ENCODE measurements around the gene COL18A1. TPM values are rescaled to one million over a fixed set of nuclear protein-coding genes. Genes with fewer than 3 reads are reported as not detected.

Gene COL18A1
- total and polyA plus RNA-seq, 2 donors (not counting 1 experiment from before 2014, with no cell fraction given), result 15.6 to 24.7 TPM

GRCh38 chr21:45506241-45506817 is 101.4 kb downstream of the COL18A1 start:
- Histone ChIP-seq H3K27ac (ENCODE audit: low read length in 2 of 2) (no peak overlapping the region), H3K9me3 (ENCODE audit: control extremely low read depth in 1 of 3, control insufficient read depth in 2 of 3, insufficient read depth in 1 of 3, low read length in 2 of 3) (no peaks in the 10 kb centered on the region), H3K4me1 (ENCODE audit: control insufficient read depth in 2 of 2, insufficient read depth in 2 of 2, low read length in 2 of 2) (no peaks in the 10 kb centered on the region), H3K79me2 (ENCODE audit: control insufficient read depth, insufficient read depth, low read length) (no peaks in the 10 kb centered on the region), H3K36me3 (replicated peaks in 1 of 2; ENCODE audit: control extremely low read depth in 1 of 2, control insufficient read depth in 1 of 2, extremely low read depth in 1 of 2, insufficient read depth in 2 of 2, low read length in 1 of 2) (no peaks in the 10 kb centered on the region), H3K4me3 (ENCODE audit: control extremely low read depth in 1 of 5, extremely low read depth in 1 of 5, insufficient read depth in 1 of 5, low read depth in 2 of 5, low read length in 4 of 5) (no peak overlapping the region), H2AFZ (ENCODE audit: insufficient read depth, low read depth, low read length, poor library complexity, severe bottlenecking) (no peak overlapping the region), H3K4me2 (replicated peaks; ENCODE audit: low read depth, low read length, poor library complexity, severe bottlenecking) (no peak overlapping the region), H4K20me1 (ENCODE audit: control insufficient read depth, insufficient read depth, low read length, poor library complexity, severe bottlenecking) (no peaks in the 10 kb centered on the region), H3K9ac (ENCODE audit: low read length) (no peak overlapping the region), H3K27me3 (replicated peaks in 1 of 4; ENCODE audit: control extremely low read depth in 1 of 4, control insufficient read depth in 3 of 4, insufficient read depth in 4 of 4, low read length in 3 of 4) (no peaks in the 10 kb centered on the region)
- TF ChIP-seq CTCF (IDR thresholded peaks at IDR 0.05), result no peak
- no peak for TF ChIP-seq EZH2 (IDR thresholded peaks at IDR 0.05; ENCODE audit: borderline replicate concordance, insufficient read depth, low read depth, low read length, poor library complexity, severe bottlenecking)
- Mint-ChIP-seq H3K4me3 (no peak overlapping the region), H3K27me3 (no peaks in the 10 kb centered on the region), H3K27ac (no peak overlapping the region), H3K4me1 (no peaks in the 10 kb centered on the region), H3K9me3 (ENCODE audit: insufficient read depth) (no peaks in the 10 kb centered on the region)
- WGBS (ENCODE audit: insufficient coverage), result 84% methylated on average over 22 of the region's 22 CpGs
- intact Hi-C loops (cut with micrococcal nuclease), result no loop called here
- ChIA-PET POLR2A (no interaction called here), CTCF (no interaction called here)
- no peak for DNase-seq
- ATAC-seq (ENCODE audit: low read depth), result no peak

- WGBS (ENCODE audit: insufficient coverage), result 86% methylated on average over 11 of the region's 13 CpGs
- H3K4me2 ChIP-seq (replicated peaks; ENCODE audit: low read depth, low read length, poor library complexity, severe bottlenecking), result no peak overlapping the region
- no peak overlapping the region for H3K4me3 Mint-ChIP-seq
- H3K4me3 ChIP-seq (ENCODE audit: control extremely low read depth in 1 of 5, extremely low read depth in 1 of 5, insufficient read depth in 1 of 5, low read depth in 2 of 5, low read length in 4 of 5), result no peak overlapping the region
- no peak overlapping the region for H2AFZ ChIP-seq (ENCODE audit: insufficient read depth, low read depth, low read length, poor library complexity, severe bottlenecking)
- H3K27ac Mint-ChIP-seq, result no peak overlapping the region
- no peaks in the 10 kb centered on the region for H3K27me3 Mint-ChIP-seq
- H3K4me1 ChIP-seq (ENCODE audit: control insufficient read depth in 2 of 2, insufficient read depth in 2 of 2, low read length in 2 of 2), result no peaks in the 10 kb centered on the region
- H3K36me3 ChIP-seq (replicated peaks in 1 of 2; ENCODE audit: control extremely low read depth in 1 of 2, control insufficient read depth in 1 of 2, extremely low read depth in 1 of 2, insufficient read depth in 2 of 2, low read length in 1 of 2), result no peaks in the 10 kb centered on the region
- intact Hi-C loops (cut with micrococcal nuclease), result no loop called here
- TF ChIP-seq EZH2 (IDR thresholded peaks at IDR 0.05; ENCODE audit: borderline replicate concordance, insufficient read depth, low read depth, low read length, poor library complexity, severe bottlenecking) (no peak), CTCF (IDR thresholded peaks at IDR 0.05) (no peak)
- ChIA-PET CTCF (no interaction called here), POLR2A (no interaction called here)
- H3K9me3 ChIP-seq (ENCODE audit: control extremely low read depth in 1 of 3, control insufficient read depth in 2 of 3, insufficient read depth in 1 of 3, low read length in 2 of 3), result no peaks in the 10 kb centered on the region
- H3K27me3 ChIP-seq (replicated peaks in 1 of 4; ENCODE audit: control extremely low read depth in 1 of 4, control insufficient read depth in 3 of 4, insufficient read depth in 4 of 4, low read length in 3 of 4), result no peaks in the 10 kb centered on the region
- H3K9ac ChIP-seq (ENCODE audit: low read length), result no peak overlapping the region
- H4K20me1 ChIP-seq (ENCODE audit: control insufficient read depth, insufficient read depth, low read length, poor library complexity, severe bottlenecking), result no peaks in the 10 kb centered on the region
- H3K9me3 Mint-ChIP-seq (ENCODE audit: insufficient read depth), result no peaks in the 10 kb centered on the region
- H3K79me2 ChIP-seq (ENCODE audit: control insufficient read depth, insufficient read depth, low read length), result no peaks in the 10 kb centered on the region
- H3K27ac ChIP-seq (ENCODE audit: low read length in 2 of 2), result no peak overlapping the region
- no peaks in the 10 kb centered on the region for H3K4me1 Mint-ChIP-seq
- DNase-seq (no peak), ATAC-seq (ENCODE audit: low read depth) (no peak)
These were observed 102.0 kb downstream of the COL18A1 start for GRCh38 chr21:45506836-45507522.
